Stimulated activated CD8-positive, alpha-beta memory T cell treated with anti-CD3 and anti-CD28 coated beads, Interleukin-2, amount 100 ng/mL, for 1 hour (primary cell): ENCODE measurements around the gene MAP3K14.
"Not testable (repeated sequence)": the region's sequence is repeated elsewhere in the genome, so short reads cannot be mapped to it uniquely, and the experiment has no call there.

Source experiments
- DNase-seq, 2 donors: peaks; one replicate each; pipeline ENCODE4 v3.0.0-alpha.2; 2020; ENCODE audit warnings: low read depth in 2 of 2

The MAP3K14 gene

DNA sequence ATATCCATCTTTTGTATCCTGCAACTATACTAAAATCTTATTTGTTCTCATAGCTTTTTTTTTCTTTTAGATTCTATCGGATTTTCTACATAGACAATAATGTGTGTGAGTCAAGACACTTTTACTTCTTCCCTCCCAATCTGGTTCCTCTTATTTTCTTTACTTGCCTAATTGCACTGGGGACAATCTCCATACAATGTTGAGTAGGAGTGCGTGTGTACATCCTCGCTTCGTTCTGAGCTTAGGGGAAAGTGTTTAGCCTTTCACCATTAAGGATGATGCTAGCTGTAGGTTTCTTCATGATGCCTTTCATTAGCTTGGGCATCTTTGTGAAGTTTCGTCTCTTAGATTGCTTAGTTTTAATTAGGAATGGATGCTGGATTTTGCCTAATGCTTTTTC, 57.8 kb downstream of the MAP3K14 start:
- DNase-seq, result no peak

DNA sequence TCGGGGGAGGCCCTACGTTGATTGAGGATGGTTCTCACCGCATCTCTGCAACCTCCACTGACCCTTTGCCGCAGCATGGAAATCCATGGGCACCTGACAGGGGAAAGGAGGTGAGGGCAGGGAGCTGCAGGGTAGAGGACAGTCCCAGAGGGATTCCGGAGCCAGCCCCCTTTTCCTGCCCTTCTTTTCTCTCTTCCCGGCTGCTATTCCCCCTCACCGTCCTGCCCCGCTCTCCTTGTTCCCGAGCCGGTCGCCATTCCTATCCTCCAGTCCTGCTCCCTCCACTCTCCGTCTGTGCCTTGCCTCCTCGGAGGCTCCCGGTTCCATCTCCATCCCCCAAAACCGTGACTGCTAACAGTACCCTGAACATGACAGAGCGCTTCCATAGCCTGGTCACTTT, 59.7 kb downstream of the MAP3K14 start:
- no peak for DNase-seq

DNA sequence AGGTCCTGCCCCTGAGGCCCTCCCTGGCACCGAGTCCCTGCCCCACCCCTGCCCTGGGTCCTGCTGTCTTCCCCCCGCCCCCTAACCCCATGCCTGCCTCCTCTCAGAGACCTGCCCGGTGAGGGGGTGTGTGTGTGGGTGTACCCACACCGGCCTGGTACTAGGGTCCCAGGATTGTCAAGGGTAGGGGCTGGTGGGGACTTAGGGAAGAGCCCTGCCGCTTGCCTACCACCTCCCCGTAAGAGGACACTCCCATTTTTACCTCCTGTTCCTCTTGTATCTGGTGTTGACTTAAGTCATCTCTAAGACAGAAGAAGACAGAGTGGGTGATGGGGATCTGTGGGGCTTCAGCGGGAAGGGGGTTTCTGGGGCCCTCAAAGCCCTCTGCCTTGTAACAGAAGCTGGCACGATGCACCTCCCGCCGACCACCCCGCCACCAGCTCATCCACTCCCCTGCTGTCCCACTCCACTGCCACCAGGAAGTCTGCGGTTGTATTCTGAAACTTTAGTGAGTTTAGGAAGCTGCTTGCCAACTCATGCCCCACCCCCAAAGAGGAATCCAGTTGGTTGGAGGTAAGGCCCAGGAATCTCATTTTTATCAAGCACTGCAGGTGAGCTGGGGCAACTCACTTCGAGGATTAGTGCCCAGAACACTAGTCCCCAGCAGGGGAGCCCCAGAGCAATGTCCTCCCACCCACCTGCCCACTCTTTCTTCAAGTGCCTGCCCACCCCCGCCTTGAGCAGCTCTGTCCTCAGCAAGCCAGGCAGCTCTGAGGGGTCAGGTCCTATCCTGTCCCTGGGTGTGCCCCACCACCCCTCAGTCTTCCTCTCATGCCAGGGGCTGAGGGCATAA, 60.5 kb downstream of the MAP3K14 start:
- DNase-seq, result no peak

DNA sequence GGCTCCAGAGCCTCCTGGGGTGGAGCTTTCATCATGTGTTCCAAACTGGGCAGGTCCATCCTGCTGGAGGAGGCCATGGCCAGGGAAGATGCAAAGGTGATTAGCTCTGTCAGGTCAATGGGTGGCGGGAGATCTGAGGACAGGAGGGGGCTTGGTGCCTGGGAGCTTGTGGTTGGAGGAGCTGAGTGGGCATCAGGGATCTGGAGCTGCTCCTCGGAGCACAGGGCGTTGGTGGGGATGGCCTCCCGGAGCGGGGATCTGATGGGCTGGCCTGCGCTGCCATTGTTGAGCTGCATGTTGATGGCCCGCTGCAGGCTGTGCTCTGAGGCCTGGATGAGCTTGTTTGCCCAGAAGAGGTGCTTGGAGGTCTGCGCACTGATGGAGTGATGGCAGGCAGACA, 61.5 kb downstream of the MAP3K14 start:
- no peak for DNase-seq

DNA sequence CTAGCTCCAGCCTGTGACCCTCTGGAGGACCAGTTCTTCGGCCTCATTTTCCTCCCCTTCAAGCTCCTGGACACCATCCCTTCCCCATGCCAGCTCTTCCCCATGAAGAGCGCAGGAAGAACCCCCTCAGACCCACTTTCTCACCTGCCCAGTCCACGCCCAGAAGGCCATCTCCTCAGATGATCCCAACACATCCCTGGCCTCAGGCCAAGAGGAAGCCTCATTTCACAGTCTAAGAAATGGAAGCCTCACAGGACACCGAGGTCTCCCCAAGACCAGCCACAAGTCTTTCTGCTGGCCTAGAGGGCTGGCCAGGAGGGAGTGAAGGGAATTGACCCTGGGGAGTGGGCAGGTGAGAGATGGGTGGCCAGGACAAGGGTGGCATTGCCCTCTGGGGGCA, 62.9 kb downstream of the MAP3K14 start:
- no peak for DNase-seq

DNA sequence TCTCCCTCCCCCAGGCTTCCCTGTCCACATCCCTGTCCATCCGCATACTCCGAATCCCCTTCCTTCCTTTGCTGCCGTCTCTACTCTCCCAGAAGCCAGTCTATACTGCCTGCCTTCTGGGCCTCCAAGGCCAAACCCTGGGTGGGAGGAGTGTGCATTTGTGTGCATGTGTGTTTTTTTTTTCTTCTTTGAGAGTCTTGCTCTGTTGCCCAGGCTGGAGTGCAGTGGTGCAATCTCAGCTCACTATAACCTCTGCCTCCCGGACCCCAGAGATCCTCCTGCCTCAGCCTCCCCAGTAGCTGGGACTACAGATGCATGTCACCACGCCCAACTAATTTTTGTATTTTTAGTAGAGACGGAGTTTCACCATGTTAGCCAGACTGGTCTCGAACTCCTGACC, 63.6 kb downstream of the MAP3K14 start:
- not testable (repeated sequence) for DNase-seq

DNA sequence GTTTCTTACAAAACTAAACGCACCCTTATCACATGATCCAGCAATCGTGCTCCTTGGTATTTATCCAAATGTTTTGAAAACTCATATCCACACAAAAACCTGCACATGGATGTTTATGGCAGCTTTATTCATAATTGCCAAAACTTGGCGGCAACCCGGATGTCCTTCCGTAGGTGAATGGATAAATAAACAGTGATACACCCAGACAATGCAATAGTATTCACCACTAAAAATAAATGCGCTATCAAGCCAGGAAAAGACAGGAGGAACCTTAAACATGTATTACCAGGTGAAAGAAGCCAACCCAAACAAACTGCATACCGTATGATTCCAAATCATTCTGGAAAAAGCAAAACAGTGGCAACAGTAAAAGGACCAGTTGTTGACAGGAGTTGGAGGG, 64.9 kb downstream of the MAP3K14 start:
- no peak for DNase-seq

DNA sequence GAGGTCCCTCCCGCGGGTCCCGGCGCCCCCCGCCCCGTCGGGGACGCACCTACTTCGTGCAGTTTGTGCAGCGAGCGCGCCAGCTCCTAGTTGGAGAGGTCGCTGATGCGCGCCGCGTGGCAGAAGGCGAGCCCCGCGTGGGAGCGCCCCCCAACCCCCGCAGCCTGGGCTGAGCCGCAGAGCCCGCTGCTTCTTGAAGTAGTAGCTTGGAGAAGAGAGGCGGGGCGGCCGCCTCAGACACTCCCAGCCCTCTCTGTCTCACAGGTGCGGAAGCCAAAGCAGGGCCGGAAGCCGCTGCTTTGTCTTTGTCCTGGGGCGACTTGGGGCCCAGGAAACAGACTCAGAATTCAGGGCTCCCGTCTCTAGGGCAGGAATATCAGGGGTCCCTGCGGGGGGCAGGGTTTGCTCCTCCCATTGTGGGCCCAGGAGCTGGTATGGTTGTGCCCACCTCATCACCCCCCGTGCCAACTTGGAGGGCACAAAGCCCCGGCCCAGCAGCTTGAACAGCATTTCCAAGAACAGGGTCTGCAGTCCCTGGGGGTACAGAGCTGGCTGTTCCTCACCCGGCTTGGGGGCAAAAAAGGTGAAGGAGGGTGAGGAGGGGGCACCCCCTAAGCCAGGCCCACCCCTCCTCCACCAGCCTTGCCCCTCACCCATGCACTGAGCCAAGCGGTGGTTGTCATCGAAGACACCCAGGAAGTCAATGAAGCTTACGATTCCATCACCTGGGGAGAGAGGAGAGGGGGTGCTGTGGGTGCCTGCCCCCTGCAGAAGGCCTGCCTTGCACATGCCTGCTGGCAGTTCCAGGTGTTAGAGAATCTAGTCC, 68.5 kb downstream of the MAP3K14 start:
- DNase-seq, result peak in 1 of 2 donors; percentile 65

DNA sequence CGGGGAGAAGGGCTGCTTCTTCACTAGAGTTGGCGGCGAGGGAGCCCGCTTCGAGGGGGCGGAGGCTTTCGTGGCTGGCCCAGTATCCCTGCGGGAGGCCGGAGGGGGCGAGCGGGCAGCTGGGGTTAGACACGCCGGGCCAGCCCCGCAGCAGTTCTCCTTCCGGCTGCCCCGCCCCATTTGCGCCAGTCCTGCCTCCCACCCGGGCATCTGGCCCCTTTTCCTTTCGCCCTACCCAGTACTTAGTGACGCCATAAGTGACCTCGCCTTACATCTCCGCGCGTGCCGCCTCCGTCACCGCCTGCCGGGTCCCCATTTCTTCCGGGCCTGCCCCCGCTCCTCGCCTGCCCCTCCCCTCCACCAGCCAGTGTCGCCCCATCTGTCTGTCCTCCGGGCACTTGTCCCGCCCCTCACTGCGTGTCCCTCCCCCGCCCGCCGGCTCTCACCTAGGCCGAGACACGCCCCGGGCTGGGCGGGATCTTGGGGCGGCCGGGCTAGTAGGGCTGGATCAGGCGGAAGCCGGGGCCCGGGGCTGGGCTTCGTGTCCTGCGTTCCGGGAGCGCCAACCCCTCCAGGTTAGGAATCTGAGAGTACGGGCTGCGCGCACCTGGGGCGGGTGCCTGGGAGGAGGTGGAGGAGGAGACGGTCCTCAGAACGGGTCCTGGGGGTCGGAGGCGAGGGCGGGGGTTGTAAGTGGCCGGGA, 69.2 kb downstream of the MAP3K14 start:
- peak; percentile 87 to 94 for DNase-seq

DNA sequence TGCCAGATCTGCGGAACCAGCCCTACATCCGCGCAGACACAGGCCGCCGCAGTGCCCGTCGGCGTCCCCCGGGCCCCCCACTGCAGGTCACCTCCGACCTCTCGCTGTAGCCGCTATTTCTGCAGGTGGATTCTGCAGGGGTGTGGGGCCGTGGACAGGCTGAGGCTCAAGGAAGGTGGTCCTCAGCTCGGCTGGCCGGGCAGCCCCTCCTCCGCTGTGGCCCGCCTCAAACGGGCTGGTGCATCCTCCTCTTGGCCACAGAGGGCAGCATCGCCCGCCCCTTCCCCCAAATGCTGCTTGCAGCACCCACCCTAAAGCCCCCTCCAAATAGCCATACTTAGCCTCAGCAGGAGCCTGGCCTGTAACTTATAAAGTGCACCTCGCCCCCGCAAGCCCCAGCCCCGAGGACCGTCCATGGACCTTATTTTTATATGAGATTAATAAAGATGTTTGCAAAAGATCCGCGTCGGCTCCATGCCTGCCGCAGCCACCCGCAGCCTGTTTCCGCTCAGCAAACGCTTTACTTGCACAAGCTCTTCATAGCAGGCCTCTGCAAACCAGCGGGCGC, 69.9 kb downstream of the MAP3K14 start:
- no peak for DNase-seq

DNA sequence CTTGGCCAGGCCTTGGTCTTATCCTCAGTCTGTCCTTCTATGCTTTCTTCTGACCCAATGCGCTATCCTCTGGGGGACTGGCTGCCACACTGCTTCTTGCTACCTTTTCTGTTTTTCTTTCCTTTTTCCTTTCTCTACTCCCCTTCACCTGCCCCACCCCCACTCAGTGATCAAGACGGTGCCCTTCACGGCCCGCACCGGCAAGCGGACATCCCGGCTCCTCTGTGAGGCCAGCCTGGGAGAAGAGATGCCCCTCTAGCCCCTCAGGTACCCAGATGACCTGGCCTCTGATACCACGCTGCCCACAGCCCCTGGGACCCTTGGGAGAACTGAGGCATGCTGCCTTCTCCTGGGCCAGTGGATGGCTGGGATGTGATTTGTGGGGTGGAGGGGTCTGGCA, 70.5 kb downstream of the MAP3K14 start:
- no peak for DNase-seq

DNA sequence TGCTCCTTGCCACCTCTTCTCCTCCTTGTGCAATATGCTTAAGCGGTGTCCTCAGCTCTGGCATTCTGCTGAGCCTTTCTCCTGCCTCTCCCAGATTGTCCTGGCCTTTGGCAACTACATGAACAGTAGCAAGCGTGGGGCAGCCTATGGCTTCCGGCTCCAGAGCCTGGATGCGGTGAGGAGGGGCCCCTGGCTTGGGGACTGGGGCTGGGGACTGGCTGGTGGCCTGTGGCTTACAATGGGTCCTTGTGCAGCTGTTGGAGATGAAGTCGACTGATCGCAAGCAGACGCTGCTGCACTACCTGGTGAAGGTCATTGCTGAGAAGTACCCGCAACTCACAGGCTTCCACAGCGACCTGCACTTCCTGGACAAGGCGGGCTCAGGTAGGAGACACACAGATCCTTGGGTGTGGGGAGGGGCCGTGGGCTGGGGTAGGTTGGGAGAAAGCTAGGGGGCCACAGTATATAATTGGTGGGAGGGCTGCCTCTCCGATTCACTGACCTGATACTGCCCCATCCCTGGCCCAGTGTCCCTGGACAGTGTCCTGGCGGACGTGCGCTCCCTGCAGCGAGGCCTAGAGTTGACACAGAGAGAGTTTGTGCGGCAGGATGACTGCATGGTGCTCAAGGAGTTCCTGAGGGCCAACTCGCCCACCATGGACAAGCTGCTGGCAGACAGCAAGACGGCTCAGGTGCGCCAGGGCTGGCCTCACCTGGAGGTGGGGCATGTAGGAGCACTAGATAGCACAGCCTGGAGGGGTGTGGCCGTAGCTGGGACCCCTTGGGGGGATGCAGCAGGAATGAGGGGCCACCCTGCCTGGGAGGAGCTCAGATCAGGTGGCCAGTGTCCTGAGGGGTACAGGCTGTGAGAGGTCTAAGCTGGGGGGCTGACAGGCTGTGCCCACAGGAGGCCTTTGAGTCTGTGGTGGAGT, 71.8 kb downstream of the MAP3K14 start:
- DNase-seq, result no peak

DNA sequence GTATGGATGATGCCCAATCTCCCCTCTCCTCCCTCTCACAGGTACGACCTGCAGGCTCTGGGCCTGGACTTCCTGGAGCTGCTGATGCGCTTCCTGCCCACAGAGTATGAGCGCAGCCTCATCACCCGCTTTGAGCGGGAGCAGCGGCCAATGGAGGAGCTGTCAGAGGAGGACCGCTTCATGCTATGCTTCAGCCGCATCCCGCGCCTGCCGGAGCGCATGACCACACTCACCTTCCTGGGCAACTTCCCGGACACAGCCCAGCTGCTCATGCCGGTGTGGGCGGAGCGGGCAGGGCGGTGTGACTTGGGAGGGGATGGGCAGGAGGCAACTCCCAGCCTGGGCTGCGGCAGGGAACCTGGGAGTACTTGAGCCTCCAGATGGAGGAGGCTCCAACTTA, 73.1 kb downstream of the MAP3K14 start:
- no peak for DNase-seq

DNA sequence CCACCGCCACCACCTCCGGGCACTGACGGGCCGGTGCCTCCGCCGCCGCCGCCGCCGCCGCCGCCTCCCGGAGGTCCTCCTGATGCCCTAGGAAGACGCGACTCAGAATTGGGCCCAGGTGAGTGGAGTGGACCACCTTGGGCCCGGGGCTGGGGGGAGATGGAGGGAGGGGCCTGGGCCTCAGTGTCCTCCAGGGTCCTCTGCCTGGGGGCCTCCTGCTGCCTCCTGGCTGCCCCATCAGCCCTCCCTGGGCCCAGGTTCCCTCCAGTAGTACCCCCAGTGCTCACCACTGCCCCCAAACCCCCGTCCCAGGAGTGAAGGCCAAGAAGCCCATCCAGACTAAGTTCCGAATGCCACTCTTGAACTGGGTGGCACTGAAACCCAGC, 74.8 kb downstream of the MAP3K14 start:
- DNase-seq, result no peak

DNA sequence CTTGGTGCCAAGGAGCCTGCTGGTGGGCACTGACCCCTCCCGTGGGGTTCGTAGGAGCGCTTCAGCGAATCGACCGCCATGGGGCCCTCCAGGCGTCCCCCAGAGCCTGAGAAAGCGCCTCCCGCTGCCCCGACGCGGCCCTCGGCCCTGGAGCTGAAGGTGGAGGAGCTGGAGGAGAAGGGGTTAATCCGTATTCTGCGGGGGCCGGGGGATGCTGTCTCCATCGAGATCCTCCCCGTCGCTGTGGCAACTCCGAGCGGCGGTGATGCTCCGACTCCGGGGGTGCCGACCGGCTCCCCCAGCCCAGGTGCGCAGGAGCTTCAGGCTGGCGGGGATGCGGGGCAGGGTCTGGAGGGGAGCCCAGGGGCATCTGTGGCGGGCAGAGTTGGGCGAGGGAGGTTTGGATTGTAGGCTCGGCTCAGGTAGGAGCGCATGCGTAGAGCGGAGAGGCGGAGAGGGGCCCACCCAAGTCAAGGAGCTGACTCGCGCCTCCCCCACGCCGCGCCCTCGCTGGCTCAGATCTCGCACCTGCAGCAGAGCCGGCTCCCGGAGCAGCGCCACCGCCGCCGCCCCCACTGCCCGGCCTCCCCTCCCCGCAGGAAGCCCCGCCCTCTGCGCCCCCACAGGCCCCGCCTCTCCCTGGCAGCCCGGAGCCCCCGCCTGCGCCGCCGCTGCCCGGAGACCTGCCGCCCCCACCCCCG, 75.3 kb downstream of the MAP3K14 start:
- no peak for DNase-seq

DNA sequence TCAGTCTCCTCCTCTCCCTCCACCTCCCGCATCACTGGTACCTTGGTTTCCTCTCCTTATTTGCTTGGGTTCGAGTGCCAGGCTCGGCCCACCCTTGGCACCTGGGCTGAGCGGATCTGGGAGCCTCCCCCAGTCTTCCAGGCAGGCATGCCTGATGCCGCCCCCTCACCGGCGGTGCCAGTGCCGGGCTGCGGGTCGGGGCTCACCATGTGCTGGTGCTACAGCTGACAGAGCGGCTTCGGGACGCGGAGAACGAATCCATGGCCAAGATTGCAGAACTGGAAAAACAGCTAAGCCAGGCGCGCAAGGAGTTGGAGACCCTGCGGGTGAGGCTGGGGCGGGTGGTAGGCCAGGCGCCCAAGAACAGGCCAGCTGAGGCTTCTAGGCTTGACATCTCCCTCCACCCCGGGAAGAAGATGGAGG, 75.9 kb downstream of the MAP3K14 start:
- no peak for DNase-seq

DNA sequence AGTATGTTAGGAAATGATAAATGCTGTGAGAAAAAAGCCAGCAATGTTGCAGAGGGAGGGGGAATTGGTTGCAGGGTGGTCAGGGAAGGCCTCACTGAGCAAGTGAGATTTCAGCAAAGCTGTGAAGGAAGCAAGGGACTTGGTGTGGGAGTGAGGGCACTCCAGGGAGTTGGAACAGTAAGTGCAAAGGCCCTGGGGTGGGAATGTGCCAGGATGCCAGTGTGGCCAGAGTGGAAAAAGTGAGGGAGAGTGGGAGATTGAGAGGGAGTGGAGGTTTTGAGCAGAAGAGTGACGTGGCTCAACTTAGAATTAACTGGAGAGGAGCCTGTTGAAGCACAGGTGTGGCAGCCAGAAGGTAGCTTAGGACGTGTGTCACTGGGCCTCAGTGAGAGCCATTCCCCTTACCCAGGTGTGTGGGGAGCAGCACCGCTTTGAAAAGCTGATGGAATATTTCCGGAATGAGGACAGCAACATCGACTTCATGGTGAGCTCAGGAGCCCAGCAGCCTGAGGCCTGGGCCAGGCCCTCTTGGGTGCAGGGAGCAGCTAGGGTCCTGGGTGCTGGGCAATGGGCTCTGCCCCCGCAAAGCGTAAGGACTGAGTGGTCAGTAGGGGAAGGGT, 78.6 kb downstream of the MAP3K14 start:
- DNase-seq, result no peak

DNA sequence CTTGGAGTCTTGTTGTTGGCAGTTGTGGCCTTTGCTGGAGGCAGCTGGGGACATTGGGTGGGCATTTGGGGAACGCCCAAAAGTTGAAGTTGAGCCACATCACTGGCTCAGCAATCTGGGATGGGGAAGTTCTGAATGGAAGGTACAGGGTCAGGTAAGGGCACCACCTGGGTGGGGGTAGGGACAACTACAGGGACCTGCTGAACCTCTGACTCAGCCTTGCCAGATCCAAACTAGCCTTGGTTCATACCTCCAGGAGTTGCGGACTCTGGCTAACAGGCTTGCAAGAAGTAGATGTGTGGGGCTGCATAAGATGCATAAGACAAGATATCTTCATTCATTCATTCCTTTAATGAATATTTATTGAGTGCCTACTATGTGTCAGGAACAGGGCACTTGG, 79.1 kb downstream of the MAP3K14 start:
- no peak for DNase-seq

DNA sequence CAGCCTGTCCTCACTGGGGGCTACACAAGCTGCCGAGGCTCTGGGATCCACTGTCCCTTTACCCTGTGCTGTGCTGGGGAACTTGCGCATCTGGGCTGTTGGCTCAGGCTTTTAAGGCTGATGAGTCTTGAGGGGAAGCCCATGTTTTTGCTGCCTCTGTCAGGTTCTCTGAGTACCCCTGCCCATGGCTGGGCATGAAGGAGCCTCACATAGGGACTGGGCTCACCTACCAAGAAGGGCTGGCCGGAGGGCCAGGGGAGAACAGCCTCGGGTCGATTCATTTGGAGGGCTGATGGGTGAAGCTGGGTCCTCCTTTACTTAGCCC, 80.6 kb downstream of the MAP3K14 start:
- no peak for DNase-seq
